VCaP (cell line): ENCODE measurements around the gene SP7.
A peak's percentile ranks its signal among the peaks of the same experiment; 100 is the strongest.

ENCODE experiments used
- H3K27ac ChIP-seq: fragments of 450-650 bp; 2 replicates; pipeline ENCODE4 v1.5.1; 2017
- CTCF ChIP-seq: fragments of 450-650 bp; conservative IDR thresholded peaks from 2 replicates; pipeline ENCODE4 v1.5.1; 2017; ENCODE audit warnings: mild to moderate bottlenecking, moderate library complexity

The SP7 gene

GRCh38 chr12:53336181-53336681, at the start of gene SP7:
Gene SP7 (minus strand): TSS chr12:53336354. CDS start chr12:53335646, 708 bp downstream.
- H3K27ac ChIP-seq, result no peak within 1 kb of the TSS
- no peak for TF ChIP-seq CTCF

- peak overlapping the region; percentile 97; the same call in 1 of the 2 replicates for H3K27ac ChIP-seq
- no peak for TF ChIP-seq CTCF
Measured at GRCh38 chr12:53383258-53383657, 47.1 kb upstream of the SP7 start.

GRCh38 chr12:53381731-53382630, 45.8 kb upstream of the SP7 start:
- peak overlapping the region; percentile 97 for H3K27ac ChIP-seq

GRCh38 chr12:53380794-53381730, 44.9 kb upstream of the SP7 start:
- TF ChIP-seq CTCF, result no peak
- peak overlapping the region; percentile 97 for H3K27ac ChIP-seq

More at GRCh38 chr12:53381731-53382630, 45.8 kb upstream of the SP7 start:
- peak; percentile 57; the same call in 1 of the 2 replicates for TF ChIP-seq CTCF

GRCh38 chr12:53380104-53380793, 44.1 kb upstream of the SP7 start, which contains the start of gene SP1:
Gene SP1 (plus strand): TSS chr12:53380176. CDS start chr12:53380292, 116 bp downstream.
- TF ChIP-seq CTCF, result no peak
- peak within 1 kb of the TSS; percentile 97 for H3K27ac ChIP-seq

GRCh38 chr12:53379389-53380103, 43.4 kb upstream of the SP7 start:
- no peak for TF ChIP-seq CTCF
- H3K27ac ChIP-seq, result peak overlapping the region; percentile 97
